Thyroid gland (tissue), 4 donors: Measurements from ENCODE around the gene SGSM2.

Source experiments
- POLR2A ChIP-seq, 2 donors: fragments of 450-650 bp; IDR thresholded peaks; one replicate each; pipeline ENCODE4 v1.6.1; 2017; ENCODE audit warnings: antibody characterized with exemption in 2 of 2, mild to moderate bottlenecking in 2 of 2, moderate library complexity in 1 of 2
- TF ChIP-seq, protein P1 (sequence below), 6 experiments: fragments of 200-600 bp in 3 of 6; fragments of 450-650 bp in 3 of 6; sonication (generic) in 3 of 6; IDR thresholded peaks; one replicate each; pipeline ENCODE4 v1.5.1; 2016 to 2019; ENCODE audit warnings: antibody characterized with exemption in 6 of 6, mild to moderate bottlenecking in 2 of 6, inconsistent platforms in 1 of 6, moderate library complexity in 1 of 6

DNA sequence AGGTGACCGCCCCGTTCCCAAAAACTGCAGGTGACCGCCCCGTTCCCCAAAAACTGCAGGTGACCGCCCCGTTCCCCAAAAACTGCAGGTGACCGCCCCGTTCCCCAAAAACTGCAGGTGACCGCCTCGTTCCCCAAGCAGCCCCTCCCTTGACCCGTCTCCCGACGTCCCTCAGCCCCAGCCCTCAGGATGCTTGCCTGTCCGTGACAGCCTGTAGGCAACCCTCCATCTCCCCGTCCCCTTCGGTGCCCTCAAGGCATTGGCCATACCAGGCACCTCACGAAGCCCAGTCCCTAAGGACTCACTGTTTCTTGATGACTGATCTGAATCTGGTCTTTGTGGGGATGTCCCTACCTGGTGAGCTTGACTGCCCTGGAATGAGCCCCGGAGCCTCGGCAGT, 25.1 kb downstream of the SGSM2 start:
- TF ChIP-seq, protein P1, sequence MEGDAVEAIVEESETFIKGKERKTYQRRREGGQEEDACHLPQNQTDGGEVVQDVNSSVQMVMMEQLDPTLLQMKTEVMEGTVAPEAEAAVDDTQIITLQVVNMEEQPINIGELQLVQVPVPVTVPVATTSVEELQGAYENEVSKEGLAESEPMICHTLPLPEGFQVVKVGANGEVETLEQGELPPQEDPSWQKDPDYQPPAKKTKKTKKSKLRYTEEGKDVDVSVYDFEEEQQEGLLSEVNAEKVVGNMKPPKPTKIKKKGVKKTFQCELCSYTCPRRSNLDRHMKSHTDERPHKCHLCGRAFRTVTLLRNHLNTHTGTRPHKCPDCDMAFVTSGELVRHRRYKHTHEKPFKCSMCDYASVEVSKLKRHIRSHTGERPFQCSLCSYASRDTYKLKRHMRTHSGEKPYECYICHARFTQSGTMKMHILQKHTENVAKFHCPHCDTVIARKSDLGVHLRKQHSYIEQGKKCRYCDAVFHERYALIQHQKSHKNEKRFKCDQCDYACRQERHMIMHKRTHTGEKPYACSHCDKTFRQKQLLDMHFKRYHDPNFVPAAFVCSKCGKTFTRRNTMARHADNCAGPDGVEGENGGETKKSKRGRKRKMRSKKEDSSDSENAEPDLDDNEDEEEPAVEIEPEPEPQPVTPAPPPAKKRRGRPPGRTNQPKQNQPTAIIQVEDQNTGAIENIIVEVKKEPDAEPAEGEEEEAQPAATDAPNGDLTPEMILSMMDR (IDR thresholded peaks at IDR 0.05): no peak
- no peak for TF ChIP-seq POLR2A (IDR thresholded peaks at IDR 0.05)
